HEK293T (cell line): Measurements from ENCODE around the gene TBC1D24.

Experiments used
- BHLHE40 ChIP-seq: fragments of 450-650 bp; IDR thresholded peaks from 2 replicates; pipeline ENCODE4 v1.6.1; 2016; ENCODE audit warnings: mild to moderate bottlenecking, moderate library complexity, borderline replicate concordance
- CTBP1 ChIP-seq: fragments of 450-650 bp; IDR thresholded peaks from 2 replicates; pipeline ENCODE4 v1.6.1; 2016; ENCODE audit warnings: borderline replicate concordance
- ELF4 ChIP-seq: fragments of 450-650 bp; IDR thresholded peaks from 2 replicates; pipeline ENCODE4 v1.6.1; 2017; ENCODE audit warnings: antibody characterized with exemption
- FOXA1 ChIP-seq: fragments of 450-650 bp; IDR thresholded peaks from 2 replicates; pipeline ENCODE4 v1.6.1; 2016; ENCODE audit warnings: mild to moderate bottlenecking
- FOXK2 ChIP-seq: fragments of 450-650 bp; IDR thresholded peaks from 2 replicates; pipeline ENCODE4 v1.6.1; 2016; ENCODE audit warnings: mild to moderate bottlenecking
- FOXM1 ChIP-seq: fragments of 450-650 bp; IDR thresholded peaks from 2 replicates; pipeline ENCODE4 v1.6.1; 2017; ENCODE audit warnings: mild to moderate bottlenecking, borderline replicate concordance
- HDGF ChIP-seq: fragments of 450-650 bp; IDR thresholded peaks from 2 replicates; pipeline ENCODE4 v1.6.1; 2017; ENCODE audit warnings: antibody characterized with exemption, borderline replicate concordance
- LEF1 ChIP-seq: fragments of 450-650 bp; IDR thresholded peaks from 2 replicates; pipeline ENCODE4 v1.6.1; 2017; ENCODE audit warnings: mild to moderate bottlenecking, borderline replicate concordance
- NFRKB ChIP-seq: fragments of 450-650 bp; IDR thresholded peaks from 2 replicates; pipeline ENCODE4 v1.6.1; 2016; ENCODE audit warnings: mild to moderate bottlenecking, moderate library complexity
- PKNOX1 ChIP-seq: fragments of 450-650 bp; IDR thresholded peaks from 2 replicates; pipeline ENCODE4 v1.6.1; 2016
- SP1 ChIP-seq: fragments of 450-650 bp; IDR thresholded peaks from 2 replicates; pipeline ENCODE4 v1.6.1; 2017
- SUZ12 ChIP-seq: fragments of 450-650 bp; IDR thresholded peaks from 2 replicates; pipeline ENCODE4 v1.6.1; 2016; ENCODE audit warnings: mild to moderate bottlenecking
- ZNF384 ChIP-seq: fragments of 450-650 bp; IDR thresholded peaks from 2 replicates; pipeline ENCODE4 v1.6.1; 2016

GRCh38 chr16:2486645-2487516 lies 12.0 kb downstream of the TBC1D24 start:
- no peak for TF ChIP-seq NFRKB
- TF ChIP-seq ELF4: no peak
- TF ChIP-seq SP1: no peak
- TF ChIP-seq BHLHE40: no peak
- TF ChIP-seq HDGF: no peak
- no peak for TF ChIP-seq ZNF384
- no peak for TF ChIP-seq PKNOX1
- TF ChIP-seq FOXM1: no peak
- no peak for TF ChIP-seq SUZ12
- no peak for TF ChIP-seq FOXA1
- TF ChIP-seq LEF1: no peak
- no peak for TF ChIP-seq FOXK2
- TF ChIP-seq CTBP1: no peak
